Liver (tissue), 3 donors: ENCODE measurements around the gene PROCA1.

Experiments
- EGR1 ChIP-seq, 2 donors: IDR thresholded peaks; 2 replicates each; pipeline ENCODE4 v1.6.1; 2016 to 2018; ENCODE audit warnings: antibody characterized with exemption in 2 of 2, low read depth in 2 of 2
- TF ChIP-seq, protein P1 (sequence below): fragments of 150-350 bp; IDR thresholded peaks from 2 replicates; pipeline ENCODE4 v1.5.1; 2017; ENCODE audit warnings: improper control_type of control experiment, low read depth, low read length; ENCODE audit not compliant: missing input control
- TF ChIP-seq, protein P2 (sequence below): IDR thresholded peaks from 2 replicates; pipeline ENCODE4 v1.6.1; 2016; ENCODE audit warnings: antibody characterized with exemption, mild to moderate bottlenecking
- donor health status: healthy.
- donor health status: healthy.

DNA sequence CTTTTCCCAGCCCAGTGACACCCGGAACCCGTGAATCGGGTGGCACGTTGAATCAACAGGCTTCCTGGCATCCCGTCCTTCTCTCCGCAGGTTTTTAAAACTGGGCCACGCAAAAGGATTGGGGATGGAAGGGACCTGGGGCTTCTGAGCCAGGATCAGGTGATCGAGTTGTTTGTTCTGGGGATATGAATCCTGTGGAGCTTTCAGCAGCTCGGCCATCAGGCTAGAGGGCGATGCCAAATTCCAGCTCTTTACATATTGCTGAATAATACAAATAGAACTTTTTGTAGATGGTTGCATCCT is 49.2 kb downstream of the PROCA1 start:
- TF ChIP-seq, protein P1, sequence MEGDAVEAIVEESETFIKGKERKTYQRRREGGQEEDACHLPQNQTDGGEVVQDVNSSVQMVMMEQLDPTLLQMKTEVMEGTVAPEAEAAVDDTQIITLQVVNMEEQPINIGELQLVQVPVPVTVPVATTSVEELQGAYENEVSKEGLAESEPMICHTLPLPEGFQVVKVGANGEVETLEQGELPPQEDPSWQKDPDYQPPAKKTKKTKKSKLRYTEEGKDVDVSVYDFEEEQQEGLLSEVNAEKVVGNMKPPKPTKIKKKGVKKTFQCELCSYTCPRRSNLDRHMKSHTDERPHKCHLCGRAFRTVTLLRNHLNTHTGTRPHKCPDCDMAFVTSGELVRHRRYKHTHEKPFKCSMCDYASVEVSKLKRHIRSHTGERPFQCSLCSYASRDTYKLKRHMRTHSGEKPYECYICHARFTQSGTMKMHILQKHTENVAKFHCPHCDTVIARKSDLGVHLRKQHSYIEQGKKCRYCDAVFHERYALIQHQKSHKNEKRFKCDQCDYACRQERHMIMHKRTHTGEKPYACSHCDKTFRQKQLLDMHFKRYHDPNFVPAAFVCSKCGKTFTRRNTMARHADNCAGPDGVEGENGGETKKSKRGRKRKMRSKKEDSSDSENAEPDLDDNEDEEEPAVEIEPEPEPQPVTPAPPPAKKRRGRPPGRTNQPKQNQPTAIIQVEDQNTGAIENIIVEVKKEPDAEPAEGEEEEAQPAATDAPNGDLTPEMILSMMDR: no peak
- TF ChIP-seq EGR1 (IDR thresholded peaks at IDR 0.05; ENCODE audit: low read depth in 2 of 2): no peak
- TF ChIP-seq, protein P2, sequence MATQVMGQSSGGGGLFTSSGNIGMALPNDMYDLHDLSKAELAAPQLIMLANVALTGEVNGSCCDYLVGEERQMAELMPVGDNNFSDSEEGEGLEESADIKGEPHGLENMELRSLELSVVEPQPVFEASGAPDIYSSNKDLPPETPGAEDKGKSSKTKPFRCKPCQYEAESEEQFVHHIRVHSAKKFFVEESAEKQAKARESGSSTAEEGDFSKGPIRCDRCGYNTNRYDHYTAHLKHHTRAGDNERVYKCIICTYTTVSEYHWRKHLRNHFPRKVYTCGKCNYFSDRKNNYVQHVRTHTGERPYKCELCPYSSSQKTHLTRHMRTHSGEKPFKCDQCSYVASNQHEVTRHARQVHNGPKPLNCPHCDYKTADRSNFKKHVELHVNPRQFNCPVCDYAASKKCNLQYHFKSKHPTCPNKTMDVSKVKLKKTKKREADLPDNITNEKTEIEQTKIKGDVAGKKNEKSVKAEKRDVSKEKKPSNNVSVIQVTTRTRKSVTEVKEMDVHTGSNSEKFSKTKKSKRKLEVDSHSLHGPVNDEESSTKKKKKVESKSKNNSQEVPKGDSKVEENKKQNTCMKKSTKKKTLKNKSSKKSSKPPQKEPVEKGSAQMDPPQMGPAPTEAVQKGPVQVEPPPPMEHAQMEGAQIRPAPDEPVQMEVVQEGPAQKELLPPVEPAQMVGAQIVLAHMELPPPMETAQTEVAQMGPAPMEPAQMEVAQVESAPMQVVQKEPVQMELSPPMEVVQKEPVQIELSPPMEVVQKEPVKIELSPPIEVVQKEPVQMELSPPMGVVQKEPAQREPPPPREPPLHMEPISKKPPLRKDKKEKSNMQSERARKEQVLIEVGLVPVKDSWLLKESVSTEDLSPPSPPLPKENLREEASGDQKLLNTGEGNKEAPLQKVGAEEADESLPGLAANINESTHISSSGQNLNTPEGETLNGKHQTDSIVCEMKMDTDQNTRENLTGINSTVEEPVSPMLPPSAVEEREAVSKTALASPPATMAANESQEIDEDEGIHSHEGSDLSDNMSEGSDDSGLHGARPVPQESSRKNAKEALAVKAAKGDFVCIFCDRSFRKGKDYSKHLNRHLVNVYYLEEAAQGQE: no peak
